OCI-LY1 (cell line): ENCODE results near the gene SPO11.

Source experiments
- EZH2 ChIP-seq: fragments of 200-600 bp; sonication (generic), shearing (Covaris generic); IDR thresholded peaks from 2 replicates; pipeline ENCODE4 v1.8.0; 2017; ENCODE audit warnings: borderline replicate concordance, mixed run types, mild to moderate bottlenecking, antibody characterized with exemption, low read length, moderate library complexity, mixed read lengths
- TF ChIP-seq, protein P1 (sequence below): fragments of 200-600 bp; sonication (generic), shearing (Covaris generic); IDR thresholded peaks from 2 replicates; pipeline ENCODE4 v1.5.1; 2017; ENCODE audit warnings: mild to moderate bottlenecking, antibody characterized with exemption, low read length, moderate library complexity, mixed read lengths

DNA sequence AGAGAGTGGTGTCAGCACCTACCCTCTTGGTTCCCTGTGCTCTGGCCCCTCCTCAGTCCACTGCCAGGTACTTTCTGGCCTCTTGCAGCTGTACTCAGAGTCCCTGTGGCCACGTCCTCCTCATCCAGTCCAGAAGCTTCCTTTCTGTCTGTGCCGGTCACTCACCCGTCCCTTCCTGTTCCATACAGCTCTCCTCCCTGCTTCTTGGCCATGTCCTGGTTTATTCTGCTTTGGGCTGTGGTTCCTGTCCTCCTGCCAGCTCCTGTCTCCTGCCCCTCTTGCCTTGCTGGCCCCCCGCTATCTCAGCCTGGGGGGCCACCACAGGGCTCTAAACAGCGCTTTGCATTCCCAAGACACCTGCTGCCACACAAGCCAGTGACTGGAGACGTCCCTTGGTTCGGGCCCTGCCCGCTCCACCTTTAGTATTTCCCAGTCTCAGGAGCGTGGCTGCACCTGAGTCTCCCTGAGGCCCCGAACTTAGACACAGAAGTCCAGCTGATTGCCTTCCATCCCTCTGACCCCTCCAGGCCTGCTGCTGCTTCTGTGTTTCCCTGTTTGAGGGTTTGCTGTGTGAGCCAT, 46.1 kb downstream of the SPO11 start:
- no peak for TF ChIP-seq EZH2
- TF ChIP-seq, protein P1, sequence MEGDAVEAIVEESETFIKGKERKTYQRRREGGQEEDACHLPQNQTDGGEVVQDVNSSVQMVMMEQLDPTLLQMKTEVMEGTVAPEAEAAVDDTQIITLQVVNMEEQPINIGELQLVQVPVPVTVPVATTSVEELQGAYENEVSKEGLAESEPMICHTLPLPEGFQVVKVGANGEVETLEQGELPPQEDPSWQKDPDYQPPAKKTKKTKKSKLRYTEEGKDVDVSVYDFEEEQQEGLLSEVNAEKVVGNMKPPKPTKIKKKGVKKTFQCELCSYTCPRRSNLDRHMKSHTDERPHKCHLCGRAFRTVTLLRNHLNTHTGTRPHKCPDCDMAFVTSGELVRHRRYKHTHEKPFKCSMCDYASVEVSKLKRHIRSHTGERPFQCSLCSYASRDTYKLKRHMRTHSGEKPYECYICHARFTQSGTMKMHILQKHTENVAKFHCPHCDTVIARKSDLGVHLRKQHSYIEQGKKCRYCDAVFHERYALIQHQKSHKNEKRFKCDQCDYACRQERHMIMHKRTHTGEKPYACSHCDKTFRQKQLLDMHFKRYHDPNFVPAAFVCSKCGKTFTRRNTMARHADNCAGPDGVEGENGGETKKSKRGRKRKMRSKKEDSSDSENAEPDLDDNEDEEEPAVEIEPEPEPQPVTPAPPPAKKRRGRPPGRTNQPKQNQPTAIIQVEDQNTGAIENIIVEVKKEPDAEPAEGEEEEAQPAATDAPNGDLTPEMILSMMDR = no peak
